NCI-H187 (cell line): ENCODE data around the gene CHAF1A.
A peak's percentile ranks its signal among the peaks of the same experiment; 100 is the strongest.

ENCODE experiments used
- DNase-seq, 2 experiments: peaks; one replicate each; lab custom pipeline; 2025; lab: John Stamatoyannopoulos, UW

The CHAF1A gene

GRCh38 chr19:4402171-4403004 lies at the start of gene CHAF1A:
Gene CHAF1A, plus strand, starts transcription at chr19:4402640. Its CDS starts 123 bp downstream, at chr19:4402763.
- DNase-seq: peak; percentile 96 to 100

GRCh38 chr19:4352701-4353121 lies 49.7 kb upstream of the CHAF1A start:
- no peak for DNase-seq

- DNase-seq: no peak
Measured at GRCh38 chr19:4354282-4354681, 48.2 kb upstream of the CHAF1A start.

- DNase-seq: no peak
Measured at GRCh38 chr19:4354897-4355296, 47.5 kb upstream of the CHAF1A start.

GRCh38 chr19:4357095-4357797 lies 45.2 kb upstream of the CHAF1A start:
- no peak for DNase-seq

GRCh38 chr19:4357921-4358326 lies 44.5 kb upstream of the CHAF1A start:
- DNase-seq: no peak

GRCh38 chr19:4358709-4359626 lies 43.5 kb upstream of the CHAF1A start:
- DNase-seq: no peak

- no peak for DNase-seq
Measured at GRCh38 chr19:4359627-4360000, 42.8 kb upstream of the CHAF1A start.

GRCh38 chr19:4360081-4360569 lies 42.3 kb upstream of the CHAF1A start:
- no peak for DNase-seq

- no peak for DNase-seq
Measured at GRCh38 chr19:4360641-4361151, 41.7 kb upstream of the CHAF1A start.

- no peak for DNase-seq
Measured at GRCh38 chr19:4361152-4362046, 41.0 kb upstream of the CHAF1A start.

GRCh38 chr19:4362101-4362828 lies 40.2 kb upstream of the CHAF1A start:
- no peak for DNase-seq

GRCh38 chr19:4362831-4363545 lies 39.5 kb upstream of the CHAF1A start:
- no peak for DNase-seq

- DNase-seq: no peak
Measured at GRCh38 chr19:4363571-4364304, 38.7 kb upstream of the CHAF1A start.

GRCh38 chr19:4365341-4365740 lies 37.1 kb upstream of the CHAF1A start:
- DNase-seq: no peak

- no peak for DNase-seq
Measured at GRCh38 chr19:4365791-4366665, 36.4 kb upstream of the CHAF1A start.

GRCh38 chr19:4366666-4367335 lies 35.6 kb upstream of the CHAF1A start:
- no peak for DNase-seq
